HG03558 (cell line): Measurements from ENCODE around the gene MVD.
A peak's percentile ranks its signal among the peaks of the same experiment; 100 is the strongest.

Source experiments
- ATAC-seq: cut with Tn5 transposase; IDR thresholded peaks from one replicate; pipeline ENCODE4 v1.9.1; 2021; ENCODE audit warnings: moderate number of reproducible peaks; ENCODE audit not compliant: unreplicated experiment; ENCODE audit errors: extremely low read depth

The MVD gene

GRCh38 chr16:88659160-88659559, 3.7 kb downstream of the MVD start:
- no peak for ATAC-seq

GRCh38 chr16:88658714-88659113, 4.2 kb downstream of the MVD start:
- ATAC-seq = no peak

GRCh38 chr16:88657371-88657770, 5.5 kb downstream of the MVD start:
- ATAC-seq = no peak

- ATAC-seq = no peak
These were observed 6.5 kb downstream of the MVD start for GRCh38 chr16:88656291-88656980.

- ATAC-seq = no peak
These were observed 7.1 kb downstream of the MVD start for GRCh38 chr16:88655733-88656281.

GRCh38 chr16:88655053-88655732, 7.7 kb downstream of the MVD start:
- ATAC-seq = no peak

- no peak for ATAC-seq
These were observed 8.4 kb downstream of the MVD start for GRCh38 chr16:88654363-88655052.

- ATAC-seq = no peak
These were observed 9.1 kb downstream of the MVD start for GRCh38 chr16:88653596-88654362.

- no peak for ATAC-seq
These were observed 9.8 kb downstream of the MVD start for GRCh38 chr16:88653101-88653500.

GRCh38 chr16:88652762-88653063, 10.2 kb downstream of the MVD start:
- no peak for ATAC-seq

- no peak for ATAC-seq
These were observed 10.7 kb downstream of the MVD start for GRCh38 chr16:88651989-88652761.

- ATAC-seq = peak; percentile 50
These were observed 11.5 kb downstream of the MVD start for GRCh38 chr16:88651276-88651988.

- ATAC-seq = peak; percentile 20
These were observed 12.1 kb downstream of the MVD start, which contains the start of gene CYBA for GRCh38 chr16:88650749-88651275. TSS of gene CYBA (minus strand) at chr16:88651053. CDS start at chr16:88651013, 40 bp downstream.

- peak; percentile 5 for ATAC-seq
These were observed 12.8 kb downstream of the MVD start for GRCh38 chr16:88649924-88650748.

GRCh38 chr16:88649195-88649923, 13.5 kb downstream of the MVD start:
- no peak for ATAC-seq

- ATAC-seq = no peak
These were observed 15.5 kb downstream of the MVD start for GRCh38 chr16:88647178-88648070.
